ENCODE data around the gene STX8.

DNA sequence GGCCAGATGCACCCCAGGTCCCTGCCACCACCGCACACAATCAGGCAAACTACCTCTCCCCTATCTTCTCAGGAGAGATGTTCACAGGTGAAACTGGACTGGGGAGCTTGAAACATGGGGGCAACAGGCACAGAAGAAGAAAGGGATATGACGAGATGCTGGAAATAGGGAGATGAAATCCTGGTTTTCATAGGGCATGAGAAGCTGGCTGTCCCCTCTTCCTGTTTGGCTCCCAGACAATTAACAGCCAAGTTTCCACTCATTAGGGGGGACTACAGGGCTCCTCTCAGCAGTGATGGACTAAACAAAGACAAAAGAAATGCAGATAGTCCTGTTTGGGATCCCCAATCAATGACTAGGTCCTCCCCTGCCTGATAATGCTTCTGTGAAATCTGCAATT lies 288.3 kb downstream of the STX8 start:
- TF ChIP-seq, protein P1, sequence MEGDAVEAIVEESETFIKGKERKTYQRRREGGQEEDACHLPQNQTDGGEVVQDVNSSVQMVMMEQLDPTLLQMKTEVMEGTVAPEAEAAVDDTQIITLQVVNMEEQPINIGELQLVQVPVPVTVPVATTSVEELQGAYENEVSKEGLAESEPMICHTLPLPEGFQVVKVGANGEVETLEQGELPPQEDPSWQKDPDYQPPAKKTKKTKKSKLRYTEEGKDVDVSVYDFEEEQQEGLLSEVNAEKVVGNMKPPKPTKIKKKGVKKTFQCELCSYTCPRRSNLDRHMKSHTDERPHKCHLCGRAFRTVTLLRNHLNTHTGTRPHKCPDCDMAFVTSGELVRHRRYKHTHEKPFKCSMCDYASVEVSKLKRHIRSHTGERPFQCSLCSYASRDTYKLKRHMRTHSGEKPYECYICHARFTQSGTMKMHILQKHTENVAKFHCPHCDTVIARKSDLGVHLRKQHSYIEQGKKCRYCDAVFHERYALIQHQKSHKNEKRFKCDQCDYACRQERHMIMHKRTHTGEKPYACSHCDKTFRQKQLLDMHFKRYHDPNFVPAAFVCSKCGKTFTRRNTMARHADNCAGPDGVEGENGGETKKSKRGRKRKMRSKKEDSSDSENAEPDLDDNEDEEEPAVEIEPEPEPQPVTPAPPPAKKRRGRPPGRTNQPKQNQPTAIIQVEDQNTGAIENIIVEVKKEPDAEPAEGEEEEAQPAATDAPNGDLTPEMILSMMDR (IDR thresholded peaks at IDR 0.05): no peak
- TF ChIP-seq POLR2AphosphoS5 (IDR thresholded peaks at IDR 0.05): no peak

Measured in stomach (tissue), 4 donors.